Testis (tissue), 3 donors: ENCODE data around the gene MAGI2. TPM values are rescaled to one million over a fixed set of nuclear protein-coding genes. Genes with fewer than 3 reads are reported as not detected.

Experiments
- DNase-seq: peaks from one replicate; pipeline ENCODE4 v3.0.0-alpha.2; 2019
- H3K27ac ChIP-seq, 2 donors: fragments of 200-600 bp; sonication (generic); one replicate each; pipeline ENCODE4 v1.5.1; 2019
- H3K27me3 ChIP-seq: fragments of 200-600 bp; sonication (generic); one replicate; pipeline ENCODE4 v1.5.1; 2019
- H3K36me3 ChIP-seq: fragments of 200-600 bp; sonication (generic); one replicate; pipeline ENCODE4 v1.5.1; 2017; ENCODE audit warnings: low read depth; ENCODE audit errors: missing control alignments
- H3K4me1 ChIP-seq: fragments of 200-600 bp; sonication (generic); one replicate; pipeline ENCODE4 v1.5.1; 2019
- H3K4me3 ChIP-seq, 2 donors: fragments of 200-600 bp; sonication (generic); one replicate each; pipeline ENCODE4 v1.5.1; 2017 to 2019
- H3K9me3 ChIP-seq: fragments of 200-600 bp; sonication (generic); one replicate; pipeline ENCODE4 v1.5.1; 2017
- POLR2A ChIP-seq: fragments of 450-650 bp; IDR thresholded peaks from one replicate; pipeline ENCODE4 v1.6.1; 2017; ENCODE audit warnings: antibody characterized with exemption, mild to moderate bottlenecking, moderate library complexity
- WGBS, 2 donors: methylation state at CpG; one replicate each; pipeline ENCODE4 v1.1.5; 2018; 5-methylcytosine and 5-hydroxymethylcytosine counted together
- intact Hi-C: fragments of 100-400 bp; cut with DNase I; formaldehyde crosslinking; loops from one replicate; pipeline ENCODE4 v1.15.1; 2023; ENCODE audit warnings: low total_unique reads
- polyA plus RNA-seq: library from polyadenylated mRNA; stranded (reverse); fragments of 350-450 nt; fragmentation: Illumina TruSeq; extraction: RNeasy Lipid Tissue Mini Kit (QIAGEN cat#74804); gene quantifications from one replicate; pipeline ENCODE4 v1.2.3, GENCODE V29; 2014; ENCODE audit warnings: low read depth, low replicate concordance; ENCODE audit not compliant: insufficient read depth
- total RNA-seq, 2 donors: library from RNA; depleted of rRNA; stranded (reverse); fragments of >200 nt; gene quantifications; one replicate each; pipeline ENCODE4 v1.2.3, GENCODE V29; 2016
- TF ChIP-seq, protein P1 (sequence below), 3 experiments: fragments of 450-650 bp in 2 of 3; fragments of 200-600 bp in 1 of 3; sonication (generic) in 1 of 3; IDR thresholded peaks; one replicate each; pipeline ENCODE4 v1.5.1; 2016 to 2019; ENCODE audit warnings: antibody characterized with exemption in 3 of 3, mild to moderate bottlenecking in 2 of 3, moderate library complexity in 1 of 3

Gene MAGI2
- total and polyA plus RNA-seq, 3 donors from 2014 or later: 11.2 to 13.1 (median 12.4) TPM

DNA sequence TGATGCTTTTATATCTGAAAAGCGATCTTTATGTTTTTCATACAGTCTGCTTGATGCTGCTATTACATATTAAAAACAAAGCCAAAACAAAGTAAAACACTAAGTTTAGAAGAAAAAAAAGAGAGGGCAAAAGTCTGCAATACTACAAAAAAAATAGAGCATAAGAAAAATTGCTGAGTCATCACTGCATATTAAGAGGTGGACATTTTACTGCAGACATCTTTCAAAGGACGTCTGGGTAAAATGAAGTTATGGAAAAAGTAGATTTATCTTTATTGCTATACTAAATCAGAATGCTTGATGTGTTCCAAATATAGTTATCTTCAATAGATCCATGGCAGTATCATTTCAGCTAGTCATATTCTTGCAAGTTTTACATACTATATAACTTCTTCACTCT, 172.0 kb downstream of the MAGI2 start:
- DNase-seq: no peak
- H3K4me3 ChIP-seq: no peak overlapping the region
- H3K4me1 ChIP-seq: no peaks in the 10 kb centered on the region
- no peaks in the 10 kb centered on the region for H3K27me3 ChIP-seq
- no peaks in the 10 kb centered on the region for H3K9me3 ChIP-seq
- no peak overlapping the region for H3K27ac ChIP-seq
- TF ChIP-seq, protein P1, sequence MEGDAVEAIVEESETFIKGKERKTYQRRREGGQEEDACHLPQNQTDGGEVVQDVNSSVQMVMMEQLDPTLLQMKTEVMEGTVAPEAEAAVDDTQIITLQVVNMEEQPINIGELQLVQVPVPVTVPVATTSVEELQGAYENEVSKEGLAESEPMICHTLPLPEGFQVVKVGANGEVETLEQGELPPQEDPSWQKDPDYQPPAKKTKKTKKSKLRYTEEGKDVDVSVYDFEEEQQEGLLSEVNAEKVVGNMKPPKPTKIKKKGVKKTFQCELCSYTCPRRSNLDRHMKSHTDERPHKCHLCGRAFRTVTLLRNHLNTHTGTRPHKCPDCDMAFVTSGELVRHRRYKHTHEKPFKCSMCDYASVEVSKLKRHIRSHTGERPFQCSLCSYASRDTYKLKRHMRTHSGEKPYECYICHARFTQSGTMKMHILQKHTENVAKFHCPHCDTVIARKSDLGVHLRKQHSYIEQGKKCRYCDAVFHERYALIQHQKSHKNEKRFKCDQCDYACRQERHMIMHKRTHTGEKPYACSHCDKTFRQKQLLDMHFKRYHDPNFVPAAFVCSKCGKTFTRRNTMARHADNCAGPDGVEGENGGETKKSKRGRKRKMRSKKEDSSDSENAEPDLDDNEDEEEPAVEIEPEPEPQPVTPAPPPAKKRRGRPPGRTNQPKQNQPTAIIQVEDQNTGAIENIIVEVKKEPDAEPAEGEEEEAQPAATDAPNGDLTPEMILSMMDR (IDR thresholded peaks at IDR 0.05): no peak
- no peak for TF ChIP-seq POLR2A
- 48% methylated on average over 2 of the region's 2 CpGs for WGBS, 2 donors
- H3K36me3 ChIP-seq: no peaks in the 10 kb centered on the region
- intact Hi-C loops: no loop called here

- Histone ChIP-seq H3K27me3 (no peaks in the 10 kb centered on the region), H3K9me3 (no peaks in the 10 kb centered on the region), H3K4me3 (no peak overlapping the region), H3K4me1 (no peaks in the 10 kb centered on the region), H3K27ac (no peak overlapping the region), H3K36me3 (no peaks in the 10 kb centered on the region)
- DNase-seq: no peak
- WGBS, 2 donors: 72 to 83% methylated on average over 2 of the region's 2 CpGs
- TF ChIP-seq, protein P1 (IDR thresholded peaks at IDR 0.05): no peak
- TF ChIP-seq POLR2A: no peak
- intact Hi-C loops: no loop called here
These were observed 180.5 kb downstream of the MAGI2 start for GRCh38 chr7:79272938-79273337.

GRCh38 chr7:79272066-79272669, 181.3 kb downstream of the MAGI2 start:
- DNase-seq: no peak
- Histone ChIP-seq H3K27me3 (no peaks in the 10 kb centered on the region), H3K4me1 (no peaks in the 10 kb centered on the region), H3K27ac (no peak overlapping the region), H3K9me3 (no peaks in the 10 kb centered on the region), H3K4me3 (no peak overlapping the region), H3K36me3 (no peaks in the 10 kb centered on the region)
- intact Hi-C loops: no loop called here
- no peak for TF ChIP-seq POLR2A
- TF ChIP-seq, protein P1 (IDR thresholded peaks at IDR 0.05): peak in 2 of 3 experiments; percentile 46 to 68
- 44 to 46% methylated on average over 4 of the region's 4 CpGs for WGBS, 2 donors

DNA sequence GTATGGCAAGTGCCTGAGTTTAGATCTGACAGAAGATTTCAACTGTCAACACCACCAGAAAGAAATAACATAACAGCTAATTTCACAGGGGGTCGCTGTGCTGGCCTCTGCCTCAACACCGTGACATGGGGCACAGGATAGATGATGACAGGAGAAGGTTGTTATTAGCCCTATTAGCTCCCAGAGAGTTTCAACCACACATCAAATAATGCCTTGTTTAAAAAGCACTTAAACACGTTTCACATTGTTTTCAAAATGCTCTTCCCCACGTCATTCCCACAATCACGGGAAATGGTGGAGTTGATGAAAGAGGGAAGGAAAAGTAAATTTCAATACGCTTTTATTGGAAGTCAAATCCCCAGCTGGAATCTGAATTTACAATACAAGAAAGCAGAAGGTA, 184.7 kb downstream of the MAGI2 start:
- Histone ChIP-seq H3K9me3 (no peaks in the 10 kb centered on the region), H3K27ac (no peak overlapping the region), H3K36me3 (no peaks in the 10 kb centered on the region), H3K27me3 (no peaks in the 10 kb centered on the region), H3K4me3 (no peak overlapping the region), H3K4me1 (no peaks in the 10 kb centered on the region)
- DNase-seq: no peak
- no peak for TF ChIP-seq POLR2A
- TF ChIP-seq, protein P1 (IDR thresholded peaks at IDR 0.05): no peak
- intact Hi-C loops: no loop called here
- WGBS, 2 donors: 78 to 91% methylated on average over 6 of the region's 6 CpGs

GRCh38 chr7:79258826-79259225, 194.6 kb downstream of the MAGI2 start:
- 76 to 82% methylated on average over 3 of the region's 3 CpGs for WGBS, 2 donors
- TF ChIP-seq, protein P1 (IDR thresholded peaks at IDR 0.05): no peak
- TF ChIP-seq POLR2A: no peak
- H3K36me3 ChIP-seq: no peaks in the 10 kb centered on the region
- intact Hi-C loops: no loop called here
- no peaks in the 10 kb centered on the region for H3K27me3 ChIP-seq
- H3K9me3 ChIP-seq: no peaks in the 10 kb centered on the region
- no peak overlapping the region for H3K27ac ChIP-seq
- H3K4me3 ChIP-seq: no peak overlapping the region
- no peaks in the 10 kb centered on the region for H3K4me1 ChIP-seq
- no peak for DNase-seq
